ENCODE measurements around the gene SRPX.

DNA sequence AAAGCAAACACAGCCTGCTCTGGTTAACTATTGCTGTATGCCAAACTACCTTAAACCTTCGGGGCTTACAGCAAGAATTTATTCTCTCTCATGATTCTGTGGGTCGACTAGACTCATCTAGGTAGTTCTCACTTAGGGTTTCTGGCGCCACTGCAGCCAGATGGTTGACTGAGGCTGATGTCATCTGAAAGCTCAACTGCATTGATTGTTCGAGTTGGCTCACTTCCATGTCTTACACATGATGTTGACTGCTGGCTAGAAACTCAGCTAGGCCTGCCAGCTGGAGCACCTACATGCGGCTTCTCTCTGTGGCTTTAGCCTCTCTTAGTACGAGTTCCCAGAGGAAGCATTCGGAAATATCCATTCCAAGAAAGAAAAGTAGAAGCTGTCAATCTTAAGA lies 103.2 kb downstream of the SRPX start:
- TF ChIP-seq SP1 (IDR thresholded peaks at IDR 0.05) = no peak
- TF ChIP-seq HDGF (IDR thresholded peaks at IDR 0.05; ENCODE audit: borderline replicate concordance) = no peak
- no peak for TF ChIP-seq ELF4 (IDR thresholded peaks at IDR 0.05)

Measured in HEK293T (cell line).